OCI-LY7 (cell line): ENCODE results near the gene GPR139.

ENCODE experiments used
- EZH2phosphoT487 ChIP-seq: fragments of 200-600 bp; sonication (generic); IDR thresholded peaks from 2 replicates; pipeline ENCODE4 v1.6.1; 2018; ENCODE audit warnings: low read depth, borderline replicate concordance, mild to moderate bottlenecking, mixed run types, antibody characterized with exemption, low read length, moderate library complexity, mixed read lengths
- TF ChIP-seq, protein P1 (sequence below): fragments of 200-600 bp; sonication (generic); conservative IDR thresholded peaks from 2 replicates; pipeline ENCODE4 v1.5.1; 2014; ENCODE audit warnings: mild to moderate bottlenecking, antibody characterized with exemption, low read length, moderate library complexity, mixed read lengths

DNA sequence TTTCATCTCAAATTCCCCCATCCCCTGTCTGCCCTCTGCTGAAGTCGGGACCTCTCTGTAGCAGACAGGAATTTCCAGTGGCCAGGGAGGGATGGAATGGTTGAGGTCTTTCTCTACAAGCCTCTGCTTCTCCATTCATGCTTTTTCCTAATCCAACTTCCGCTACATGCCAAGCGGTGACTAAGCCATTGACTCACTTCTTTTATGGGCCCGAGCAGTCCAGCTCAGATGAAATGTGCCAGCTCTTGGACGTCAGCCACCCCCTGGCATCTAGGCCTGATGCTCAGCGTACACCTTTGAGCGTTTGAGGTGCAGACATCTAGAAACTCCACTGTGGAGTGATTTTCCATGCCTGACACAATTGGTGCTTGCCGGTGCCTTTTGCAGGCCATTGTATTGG lies 40.7 kb upstream of the GPR139 start:
- TF ChIP-seq, protein P1, sequence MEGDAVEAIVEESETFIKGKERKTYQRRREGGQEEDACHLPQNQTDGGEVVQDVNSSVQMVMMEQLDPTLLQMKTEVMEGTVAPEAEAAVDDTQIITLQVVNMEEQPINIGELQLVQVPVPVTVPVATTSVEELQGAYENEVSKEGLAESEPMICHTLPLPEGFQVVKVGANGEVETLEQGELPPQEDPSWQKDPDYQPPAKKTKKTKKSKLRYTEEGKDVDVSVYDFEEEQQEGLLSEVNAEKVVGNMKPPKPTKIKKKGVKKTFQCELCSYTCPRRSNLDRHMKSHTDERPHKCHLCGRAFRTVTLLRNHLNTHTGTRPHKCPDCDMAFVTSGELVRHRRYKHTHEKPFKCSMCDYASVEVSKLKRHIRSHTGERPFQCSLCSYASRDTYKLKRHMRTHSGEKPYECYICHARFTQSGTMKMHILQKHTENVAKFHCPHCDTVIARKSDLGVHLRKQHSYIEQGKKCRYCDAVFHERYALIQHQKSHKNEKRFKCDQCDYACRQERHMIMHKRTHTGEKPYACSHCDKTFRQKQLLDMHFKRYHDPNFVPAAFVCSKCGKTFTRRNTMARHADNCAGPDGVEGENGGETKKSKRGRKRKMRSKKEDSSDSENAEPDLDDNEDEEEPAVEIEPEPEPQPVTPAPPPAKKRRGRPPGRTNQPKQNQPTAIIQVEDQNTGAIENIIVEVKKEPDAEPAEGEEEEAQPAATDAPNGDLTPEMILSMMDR, result no peak
- TF ChIP-seq EZH2phosphoT487, result no peak
